ENCODE measurements around the gene SSH3.

SSH3 gene

GRCh38 chr11:67272327-67273259, 30.7 kb upstream of the SSH3 start:
- Histone ChIP-seq H3K4me1 (ENCODE audit: insufficient read depth, low read length) (peaks cover 34% of the 10 kb centered on the region), H3K27me3 (ENCODE audit: insufficient read depth, low read length) (no peaks in the 10 kb centered on the region), H3K9me3 (ENCODE audit: low read length) (no peaks in the 10 kb centered on the region), H3K36me3 (ENCODE audit: insufficient read depth, low read length) (peaks cover 18% of the 10 kb centered on the region), H3K4me3 (ENCODE audit: low read length) (no peak overlapping the region), H2AFZ (ENCODE audit: low read depth, low read length) (no peak overlapping the region)

- Histone ChIP-seq H3K4me3 (ENCODE audit: low read length) (no peak overlapping the region), H3K36me3 (ENCODE audit: insufficient read depth, low read length) (peaks cover 15% of the 10 kb centered on the region), H2AFZ (ENCODE audit: low read depth, low read length) (no peak overlapping the region), H3K27me3 (ENCODE audit: insufficient read depth, low read length) (no peaks in the 10 kb centered on the region), H3K9me3 (ENCODE audit: low read length) (no peaks in the 10 kb centered on the region), H3K4me1 (ENCODE audit: insufficient read depth, low read length) (peaks cover 28% of the 10 kb centered on the region)
These were observed 29.9 kb upstream of the SSH3 start for GRCh38 chr11:67273260-67273990.

GRCh38 chr11:67274768-67275605, 28.3 kb upstream of the SSH3 start:
- Histone ChIP-seq H3K4me1 (ENCODE audit: insufficient read depth, low read length) (peaks cover 14% of the 10 kb centered on the region), H3K36me3 (ENCODE audit: insufficient read depth, low read length) (peaks cover 19% of the 10 kb centered on the region), H3K9me3 (ENCODE audit: low read length) (no peaks in the 10 kb centered on the region), H3K4me3 (ENCODE audit: low read length) (no peak overlapping the region), H2AFZ (ENCODE audit: low read depth, low read length) (no peak overlapping the region), H3K27me3 (ENCODE audit: insufficient read depth, low read length) (no peaks in the 10 kb centered on the region)

DNA sequence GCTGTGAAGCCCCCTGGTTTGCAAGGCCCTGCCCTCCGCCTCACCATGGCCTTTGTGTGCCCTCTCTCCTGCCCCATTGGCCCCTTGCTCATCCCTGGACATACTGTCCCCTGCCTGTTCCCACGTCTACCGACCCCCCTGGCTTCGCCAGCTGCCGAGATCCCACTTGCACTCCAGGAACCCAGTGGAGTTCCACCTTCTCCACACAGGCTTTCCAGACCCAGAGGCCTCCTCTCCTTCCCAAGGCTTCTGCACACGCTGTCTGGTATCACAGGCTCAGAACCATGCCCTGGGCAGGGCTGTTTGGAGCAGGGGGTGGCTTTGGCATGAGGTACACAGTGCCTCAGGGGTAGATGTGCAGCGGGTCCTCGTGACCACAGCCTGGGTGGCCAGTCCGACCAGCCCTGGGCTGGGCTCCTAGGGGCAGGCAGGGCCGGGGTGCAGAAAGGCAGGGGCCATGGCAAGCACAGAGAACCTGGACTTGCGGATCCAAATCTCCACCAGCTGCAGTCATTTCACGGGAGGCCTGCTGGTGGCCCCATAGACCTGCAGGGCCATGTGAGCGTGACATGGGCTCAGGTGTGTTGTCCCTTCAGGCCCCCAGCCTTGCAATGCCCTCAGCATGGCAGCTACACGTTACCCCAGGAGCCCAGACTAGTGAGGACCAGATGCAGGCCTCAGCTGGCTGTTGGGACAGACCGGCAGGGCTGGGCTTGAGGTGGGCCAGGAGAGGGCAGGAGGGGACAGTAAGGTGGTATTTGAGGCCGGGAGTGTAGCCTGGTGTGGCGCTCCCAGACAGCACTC, 27.5 kb upstream of the SSH3 start:
- H3K36me3 ChIP-seq (ENCODE audit: insufficient read depth, low read length), result peaks cover 27% of the 10 kb centered on the region
- H2AFZ ChIP-seq (ENCODE audit: low read depth, low read length), result no peak overlapping the region
- H3K9me3 ChIP-seq (ENCODE audit: low read length), result no peaks in the 10 kb centered on the region
- no peak overlapping the region for H3K4me3 ChIP-seq (ENCODE audit: low read length)
- peaks cover 6% of the 10 kb centered on the region for H3K4me1 ChIP-seq (ENCODE audit: insufficient read depth, low read length)
- no peaks in the 10 kb centered on the region for H3K27me3 ChIP-seq (ENCODE audit: insufficient read depth, low read length)

DNA sequence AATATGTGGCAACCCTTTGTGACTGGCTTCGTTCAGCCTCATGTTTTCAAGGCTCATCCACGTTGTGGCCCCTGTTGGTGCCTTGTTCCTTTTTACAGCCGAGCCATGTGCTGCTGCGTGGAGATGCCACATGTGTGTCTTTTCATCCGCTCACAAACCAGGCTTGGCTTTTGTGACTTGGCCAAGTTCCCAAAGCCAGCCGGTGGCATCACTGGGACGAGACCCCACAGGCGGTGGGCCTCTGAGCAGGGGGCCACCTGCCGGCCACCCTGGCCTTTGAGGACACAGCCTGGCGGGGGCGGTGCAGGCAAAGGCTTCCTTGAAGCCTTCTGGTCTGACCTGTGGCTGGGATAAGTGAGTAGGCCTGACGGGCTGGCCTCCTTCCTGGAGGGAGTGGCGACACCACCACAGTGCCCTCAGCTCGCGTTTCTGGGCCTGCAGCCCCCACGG, 26.5 kb upstream of the SSH3 start:
- H3K4me1 ChIP-seq (ENCODE audit: insufficient read depth, low read length), result no peaks in the 10 kb centered on the region
- no peak overlapping the region for H2AFZ ChIP-seq (ENCODE audit: low read depth, low read length)
- no peak overlapping the region for H3K4me3 ChIP-seq (ENCODE audit: low read length)
- H3K9me3 ChIP-seq (ENCODE audit: low read length), result no peaks in the 10 kb centered on the region
- peaks cover 32% of the 10 kb centered on the region for H3K36me3 ChIP-seq (ENCODE audit: insufficient read depth, low read length)
- H3K27me3 ChIP-seq (ENCODE audit: insufficient read depth, low read length), result no peaks in the 10 kb centered on the region

DNA sequence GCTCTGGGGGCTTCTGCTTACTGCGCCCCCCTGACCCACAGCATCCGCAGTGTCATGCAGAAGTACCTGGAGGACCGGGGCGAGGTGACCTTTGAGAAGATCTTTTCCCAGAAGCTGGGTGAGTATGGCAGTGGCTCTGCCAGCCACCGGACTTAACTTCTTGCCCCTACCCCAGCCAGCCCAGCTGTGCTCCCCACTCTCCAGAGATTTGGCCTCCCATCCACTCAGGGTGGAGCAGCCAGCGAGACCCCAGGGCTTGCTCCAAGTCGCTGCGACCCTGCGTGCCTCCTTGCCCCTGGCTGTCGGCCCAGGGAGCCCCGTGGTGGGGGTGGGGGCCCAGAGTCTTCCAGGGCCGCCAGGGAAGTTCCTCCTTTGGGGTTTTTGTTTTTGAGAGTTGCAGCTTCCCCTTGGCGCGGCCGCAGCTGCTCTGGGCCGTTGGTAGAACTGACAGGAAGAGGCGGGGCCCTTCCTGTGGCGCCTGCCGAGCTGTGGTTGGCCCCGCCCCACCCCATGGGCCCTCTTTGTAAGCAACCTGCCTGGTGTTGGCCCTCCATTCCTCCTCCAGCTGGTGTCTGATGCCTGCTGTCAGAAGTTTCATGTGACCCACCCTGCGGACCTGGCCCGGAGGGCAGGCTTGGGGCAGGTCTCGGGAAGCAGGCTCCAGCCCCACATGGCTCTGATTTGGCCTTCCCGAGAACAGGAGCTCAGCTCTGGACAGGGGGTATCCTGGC, 25.9 kb upstream of the SSH3 start:
- Histone ChIP-seq H3K4me1 (ENCODE audit: insufficient read depth, low read length) (no peaks in the 10 kb centered on the region), H2AFZ (ENCODE audit: low read depth, low read length) (no peak overlapping the region), H3K9me3 (ENCODE audit: low read length) (no peaks in the 10 kb centered on the region), H3K27me3 (ENCODE audit: insufficient read depth, low read length) (no peaks in the 10 kb centered on the region), H3K36me3 (ENCODE audit: insufficient read depth, low read length) (peaks cover 37% of the 10 kb centered on the region), H3K4me3 (ENCODE audit: low read length) (no peak overlapping the region)

GRCh38 chr11:67278135-67278938, 25.0 kb upstream of the SSH3 start:
- no peak overlapping the region for H3K4me3 ChIP-seq (ENCODE audit: low read length)
- no peaks in the 10 kb centered on the region for H3K4me1 ChIP-seq (ENCODE audit: insufficient read depth, low read length)
- H3K27me3 ChIP-seq (ENCODE audit: insufficient read depth, low read length), result no peaks in the 10 kb centered on the region
- no peak overlapping the region for H2AFZ ChIP-seq (ENCODE audit: low read depth, low read length)
- H3K9me3 ChIP-seq (ENCODE audit: low read length), result no peaks in the 10 kb centered on the region
- H3K36me3 ChIP-seq (ENCODE audit: insufficient read depth, low read length), result peaks cover 44% of the 10 kb centered on the region

DNA sequence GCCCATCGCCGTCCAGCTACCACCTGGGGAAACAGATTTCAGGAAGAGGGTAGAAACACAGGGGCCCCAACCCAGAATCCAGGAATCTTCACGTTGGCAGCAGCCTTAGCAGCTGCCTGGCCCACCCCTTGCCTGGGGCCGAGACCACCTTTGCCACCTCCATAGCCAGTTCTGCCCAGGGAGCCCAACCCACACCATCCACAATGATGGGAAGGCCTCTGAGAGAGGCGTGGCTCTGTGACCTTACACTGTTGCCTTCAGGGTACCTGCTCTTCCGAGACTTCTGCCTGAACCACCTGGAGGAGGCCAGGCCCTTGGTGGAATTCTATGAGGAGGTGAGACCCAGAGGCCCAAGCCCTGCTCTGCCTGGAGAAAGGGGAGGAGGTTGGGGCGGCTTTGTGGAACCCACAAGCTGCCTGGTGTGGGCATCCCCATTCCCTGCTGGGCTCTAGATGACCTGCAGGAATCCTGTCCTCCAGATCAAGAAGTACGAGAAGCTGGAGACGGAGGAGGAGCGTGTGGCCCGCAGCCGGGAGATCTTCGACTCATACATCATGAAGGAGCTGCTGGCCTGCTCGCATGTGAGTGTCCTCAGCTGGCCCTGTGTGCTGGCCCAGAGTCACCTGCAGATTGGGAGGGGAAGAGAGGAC, 24.3 kb upstream of the SSH3 start:
- Histone ChIP-seq H3K36me3 (ENCODE audit: insufficient read depth, low read length) (peaks cover 51% of the 10 kb centered on the region), H3K4me1 (ENCODE audit: insufficient read depth, low read length) (no peaks in the 10 kb centered on the region), H3K4me3 (ENCODE audit: low read length) (no peak overlapping the region), H3K9me3 (ENCODE audit: low read length) (no peaks in the 10 kb centered on the region), H2AFZ (ENCODE audit: low read depth, low read length) (no peak overlapping the region), H3K27me3 (ENCODE audit: insufficient read depth, low read length) (no peaks in the 10 kb centered on the region)

- Histone ChIP-seq H3K27me3 (ENCODE audit: insufficient read depth, low read length) (no peaks in the 10 kb centered on the region), H3K36me3 (ENCODE audit: insufficient read depth, low read length) (peaks cover 53% of the 10 kb centered on the region)
These were observed 23.6 kb upstream of the SSH3 start for GRCh38 chr11:67279589-67280340.

GRCh38 chr11:67280341-67280787, 23.0 kb upstream of the SSH3 start:
- H2AFZ ChIP-seq (ENCODE audit: low read depth, low read length), result no peak overlapping the region
- no peaks in the 10 kb centered on the region for H3K9me3 ChIP-seq (ENCODE audit: low read length)
- H3K27me3 ChIP-seq (ENCODE audit: insufficient read depth, low read length), result no peaks in the 10 kb centered on the region
- no peak overlapping the region for H3K4me3 ChIP-seq (ENCODE audit: low read length)
- H3K4me1 ChIP-seq (ENCODE audit: insufficient read depth, low read length), result no peaks in the 10 kb centered on the region
- peaks cover 54% of the 10 kb centered on the region for H3K36me3 ChIP-seq (ENCODE audit: insufficient read depth, low read length)

More at GRCh38 chr11:67279589-67280340, 23.6 kb upstream of the SSH3 start:
- Histone ChIP-seq H2AFZ (ENCODE audit: low read depth, low read length) (no peak overlapping the region), H3K4me1 (ENCODE audit: insufficient read depth, low read length) (no peaks in the 10 kb centered on the region), H3K9me3 (ENCODE audit: low read length) (no peaks in the 10 kb centered on the region), H3K4me3 (ENCODE audit: low read length) (no peak overlapping the region)
